CD4-positive, alpha-beta T cell treated with Interleukin-21 for 1 hour (primary cell): ENCODE data around the gene DNM2.
"Not testable (repeated sequence)": the region's sequence is repeated elsewhere in the genome, so short reads cannot be mapped to it uniquely, and the experiment has no call there.

Source experiments
- DNase-seq: peaks from one replicate; pipeline ENCODE4 v3.0.0-alpha.2; 2020

DNM2 gene

GRCh38 chr19:10870955-10871603 lies 153.2 kb downstream of the DNM2 start, which contains the start of gene CARM1:
TSS of gene CARM1 (plus strand) at chr19:10871553. CDS start at chr19:10871703, 150 bp downstream.
- DNase-seq, result peak; percentile 98

GRCh38 chr19:10871711-10872545 lies 154.0 kb downstream of the DNM2 start:
- peak; percentile 10 for DNase-seq

- DNase-seq, result no peak
Measured at GRCh38 chr19:10872546-10873107, 154.7 kb downstream of the DNM2 start.

DNA sequence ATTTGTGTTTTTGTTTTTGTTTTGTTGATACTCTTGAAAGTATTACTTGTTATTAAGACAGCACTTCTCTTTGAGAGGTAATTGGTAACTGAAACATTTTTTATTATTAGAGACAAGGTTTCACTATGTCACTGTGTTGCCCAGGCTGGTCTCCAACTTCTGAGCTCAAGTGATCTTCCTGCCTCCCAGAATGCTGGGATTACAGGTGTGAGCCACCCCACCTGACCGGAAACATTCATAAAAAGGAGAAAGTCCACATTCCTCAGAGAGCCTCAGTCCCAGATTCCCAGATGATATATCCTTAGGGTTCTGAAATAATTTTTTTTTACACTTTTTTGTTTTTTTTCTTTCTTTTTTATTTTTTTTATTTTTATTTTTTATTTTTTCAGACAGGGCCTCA lies 156.1 kb downstream of the DNM2 start:
- DNase-seq, result no peak

DNA sequence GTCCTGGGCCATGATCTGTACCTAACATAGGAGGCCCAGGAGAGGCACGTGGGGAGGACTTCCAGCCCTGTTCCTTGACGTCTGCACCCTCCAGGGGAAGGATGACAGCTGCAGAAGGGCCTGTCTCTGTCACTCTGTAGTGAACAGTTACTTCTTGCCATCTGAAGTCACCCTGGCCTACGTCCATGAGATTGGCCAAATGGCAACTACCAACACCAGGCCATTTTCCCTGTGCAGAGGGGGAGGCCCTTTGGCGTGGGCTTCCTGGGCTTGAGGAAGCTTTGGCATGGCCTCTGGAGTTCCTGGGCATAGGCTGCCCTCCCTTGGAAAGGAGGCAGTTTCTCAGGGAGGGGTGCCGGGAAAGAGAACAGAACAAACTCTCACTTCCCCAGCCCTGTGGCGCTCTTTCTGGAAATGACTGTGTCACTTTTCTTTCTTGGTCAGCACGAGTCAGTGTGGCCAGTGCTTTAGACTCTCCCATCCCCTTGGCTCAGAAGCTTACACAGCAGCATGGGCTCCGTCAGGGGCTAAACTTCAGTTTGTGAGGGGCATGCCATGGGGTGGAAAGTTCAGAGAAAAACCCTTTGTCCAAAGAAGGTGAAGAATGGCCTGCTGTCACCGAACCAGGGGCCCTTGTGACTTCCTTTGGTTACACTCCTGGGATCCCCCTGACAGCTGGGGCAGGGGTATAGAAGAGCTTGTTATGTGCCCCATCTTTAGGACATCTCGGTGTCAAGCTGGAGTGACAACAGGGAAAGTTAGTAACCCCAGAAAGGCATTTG lies 158.8 kb downstream of the DNM2 start:
- DNase-seq, result no peak

DNA sequence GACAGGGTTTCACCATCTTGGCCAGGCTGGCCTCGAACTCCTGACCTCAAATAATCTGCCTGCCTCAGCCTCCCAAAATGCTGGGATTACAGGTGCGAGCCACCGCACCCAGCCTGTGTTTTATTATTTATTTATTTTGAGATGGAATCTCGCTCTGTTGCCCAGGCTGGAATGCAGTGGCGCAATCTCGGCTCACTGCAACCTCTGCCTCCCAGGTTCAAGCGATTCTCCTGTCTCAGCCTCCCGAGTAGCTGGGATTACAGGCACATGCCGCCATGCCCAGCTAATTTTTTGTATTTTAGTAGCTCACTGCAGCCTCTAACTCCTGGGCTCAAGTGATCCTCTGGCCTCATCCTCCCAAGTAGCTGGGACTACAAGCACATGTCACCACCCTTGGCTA lies 159.7 kb downstream of the DNM2 start:
- DNase-seq, result not testable (repeated sequence)

DNA sequence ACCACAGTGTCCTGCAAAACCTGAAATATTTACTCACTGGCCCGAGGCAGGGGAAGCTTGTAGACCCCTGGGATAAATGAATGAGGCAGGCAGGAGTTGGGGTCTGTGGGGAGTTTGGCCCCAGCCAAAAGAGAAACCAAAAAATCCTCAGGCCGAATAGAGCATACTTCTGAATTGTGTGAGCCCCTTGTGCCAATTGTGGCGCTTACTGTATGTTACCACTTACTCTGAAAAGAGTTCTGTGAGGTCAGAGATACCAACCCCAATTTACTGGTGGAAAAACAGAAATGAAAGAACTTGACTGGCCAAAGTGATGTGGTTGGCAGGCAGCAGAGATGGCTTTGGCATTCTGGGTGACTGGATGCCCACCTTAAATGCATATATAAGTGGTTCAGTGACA lies 160.4 kb downstream of the DNM2 start:
- DNase-seq, result no peak
